HG02943 (cell line): ENCODE measurements around the gene RPS21.

Experiments used
- ATAC-seq: cut with Tn5 transposase; IDR thresholded peaks from one replicate; pipeline ENCODE4 v1.9.1; 2021; ENCODE audit warnings: mild to moderate bottlenecking, low read depth, moderate library complexity; ENCODE audit not compliant: unreplicated experiment

RPS21 gene

DNA sequence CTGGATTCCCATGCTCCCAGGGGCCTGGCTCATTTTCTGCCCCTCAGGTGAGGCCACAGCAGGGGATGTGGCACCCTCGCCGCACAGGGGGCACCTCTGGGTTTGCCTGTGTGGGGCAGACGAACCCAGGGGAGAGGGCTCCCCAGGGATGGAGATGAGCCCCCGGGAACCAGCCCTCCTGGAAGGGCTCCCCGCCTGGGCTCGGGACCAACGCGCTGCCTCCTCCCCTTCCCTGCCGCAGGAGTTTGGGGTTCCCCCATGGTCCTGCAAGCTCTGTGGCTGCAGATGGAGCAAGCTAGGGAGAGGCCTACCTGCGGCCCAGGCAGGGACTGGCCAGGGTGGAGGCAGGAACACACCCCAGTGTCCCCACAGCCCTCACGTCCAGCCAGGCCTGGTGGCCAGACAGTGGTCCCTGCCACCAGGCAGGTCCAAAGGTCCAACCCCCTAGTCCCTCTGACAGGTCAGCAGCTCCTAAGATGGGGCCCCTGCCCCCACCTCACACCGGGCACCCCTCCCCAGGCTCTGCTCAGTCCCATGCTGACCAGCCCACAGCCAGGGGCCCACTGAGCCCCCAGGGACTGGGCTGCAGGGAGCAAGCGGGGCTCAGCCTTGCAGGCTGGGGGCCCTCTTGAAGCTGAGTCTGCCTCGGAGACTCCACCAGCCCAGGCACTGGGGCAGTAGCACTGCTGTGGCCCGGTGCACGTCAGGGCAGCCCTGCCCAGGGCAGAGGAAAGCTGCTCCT lies 33.4 kb upstream of the RPS21 start:
- no peak for ATAC-seq

DNA sequence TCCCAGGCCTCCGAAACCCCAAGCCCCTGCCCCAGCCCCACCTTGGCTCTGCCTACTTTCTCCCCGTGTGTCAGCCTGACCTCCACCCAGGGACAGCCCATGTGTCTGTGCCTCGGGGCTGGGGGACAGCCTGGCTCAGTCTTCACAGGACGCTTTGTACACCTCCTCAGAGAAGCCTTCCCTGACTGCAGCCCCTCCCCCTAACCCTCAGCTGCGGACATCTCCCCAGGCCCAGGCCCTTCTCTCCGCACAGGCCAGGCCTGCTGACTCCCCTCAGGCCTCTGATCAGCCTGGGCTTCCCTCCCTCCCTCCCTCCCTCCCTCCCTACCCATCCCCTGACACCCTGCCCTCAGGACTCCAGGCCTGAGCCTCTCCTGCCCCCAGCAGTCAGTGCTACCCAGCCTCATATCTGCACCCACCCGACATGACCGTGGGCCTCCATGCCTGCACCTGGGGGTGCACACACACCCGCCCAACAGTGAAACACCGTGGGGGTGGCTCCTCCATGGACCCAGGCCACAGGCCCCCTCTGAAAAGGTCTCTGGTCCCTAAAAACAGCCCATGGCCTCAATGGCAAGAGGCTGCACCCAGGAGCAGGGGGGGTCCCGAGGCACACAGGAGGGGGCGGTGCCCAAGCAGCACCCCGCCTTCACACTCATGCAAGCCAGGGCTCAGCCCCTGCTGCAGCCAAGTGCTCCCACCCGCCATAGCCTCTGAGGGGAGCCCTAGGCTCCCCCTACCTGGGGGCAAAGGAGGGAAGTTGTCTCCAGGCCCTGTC lies 32.7 kb upstream of the RPS21 start:
- ATAC-seq, result no peak

DNA sequence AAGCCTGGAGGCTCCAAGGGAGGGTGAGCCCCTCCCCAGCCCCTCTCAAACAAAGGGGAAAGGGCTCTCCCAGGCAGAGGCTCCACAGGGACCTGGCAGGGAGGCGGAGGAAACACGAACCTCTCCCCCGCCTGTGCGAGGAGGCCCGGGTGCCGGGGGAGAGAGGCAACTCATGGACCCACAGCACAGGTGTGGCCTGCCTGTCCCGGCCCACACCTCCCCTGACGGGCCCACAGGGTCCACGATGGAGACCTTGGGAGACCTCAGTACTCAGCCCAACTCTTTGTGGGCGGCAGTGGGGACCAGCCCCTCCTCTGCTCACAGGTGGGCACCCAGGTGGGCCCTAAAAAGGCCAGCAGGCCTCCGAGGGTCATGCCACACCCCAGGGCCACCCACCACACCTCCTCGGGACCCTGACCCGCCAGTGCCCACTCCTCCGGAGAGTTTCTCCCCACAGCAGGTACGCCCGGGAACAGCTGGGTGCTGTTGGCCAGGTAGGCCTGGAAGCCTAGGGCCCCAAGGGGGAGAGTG lies 32.0 kb upstream of the RPS21 start:
- no peak for ATAC-seq

DNA sequence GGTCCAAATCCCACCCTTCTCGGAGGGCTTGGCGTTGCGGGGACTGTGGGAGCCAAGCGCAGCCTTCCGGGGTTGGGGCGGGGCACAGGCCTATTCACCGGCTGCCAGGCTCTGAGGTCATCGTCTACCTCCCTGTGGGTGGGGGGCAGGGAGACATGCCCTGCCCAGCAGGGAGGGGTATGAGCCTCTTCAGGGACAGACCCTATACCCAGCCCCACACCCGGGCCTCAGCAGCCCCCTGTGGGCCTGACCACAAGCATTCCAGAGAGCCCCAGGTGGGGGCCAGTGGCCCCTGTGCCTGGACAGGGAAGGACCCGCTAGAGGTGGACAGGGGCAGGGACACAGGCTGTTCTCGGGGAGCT lies 31.4 kb upstream of the RPS21 start:
- no peak for ATAC-seq

DNA sequence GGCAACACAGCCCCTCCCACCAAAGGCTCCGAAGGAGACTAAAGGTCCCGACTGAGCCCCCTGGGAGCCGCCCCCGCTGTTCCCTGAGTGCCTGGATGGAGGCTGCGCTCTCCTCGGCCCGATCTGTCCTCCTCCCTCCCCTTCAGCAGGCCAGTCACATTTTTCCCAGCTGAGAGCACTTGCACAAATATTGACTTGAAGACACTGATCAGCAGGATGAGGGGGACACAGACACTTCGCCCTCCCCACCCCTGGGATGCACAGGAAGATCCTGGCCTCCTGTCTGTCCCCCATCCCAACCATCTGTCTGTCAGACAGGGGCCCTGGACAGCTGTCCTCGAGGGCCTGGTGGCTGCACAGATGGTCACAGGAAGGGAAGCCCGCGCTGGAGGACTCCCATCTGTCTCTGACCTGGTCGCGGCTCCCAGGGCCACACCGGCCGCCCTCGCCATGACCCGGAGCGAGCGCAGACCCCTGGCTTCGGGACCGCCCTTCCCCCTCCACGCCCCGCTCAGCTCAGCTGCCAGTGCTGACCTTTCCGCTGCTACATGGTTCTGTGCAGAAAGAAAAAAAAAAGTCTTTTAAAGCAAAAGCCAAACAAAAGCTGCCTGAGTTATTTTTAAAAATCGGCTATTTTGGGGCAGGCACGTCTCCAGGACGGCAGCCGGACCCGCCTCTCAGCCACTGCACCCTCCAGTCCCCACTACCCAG lies 30.9 kb upstream of the RPS21 start:
- no peak for ATAC-seq

DNA sequence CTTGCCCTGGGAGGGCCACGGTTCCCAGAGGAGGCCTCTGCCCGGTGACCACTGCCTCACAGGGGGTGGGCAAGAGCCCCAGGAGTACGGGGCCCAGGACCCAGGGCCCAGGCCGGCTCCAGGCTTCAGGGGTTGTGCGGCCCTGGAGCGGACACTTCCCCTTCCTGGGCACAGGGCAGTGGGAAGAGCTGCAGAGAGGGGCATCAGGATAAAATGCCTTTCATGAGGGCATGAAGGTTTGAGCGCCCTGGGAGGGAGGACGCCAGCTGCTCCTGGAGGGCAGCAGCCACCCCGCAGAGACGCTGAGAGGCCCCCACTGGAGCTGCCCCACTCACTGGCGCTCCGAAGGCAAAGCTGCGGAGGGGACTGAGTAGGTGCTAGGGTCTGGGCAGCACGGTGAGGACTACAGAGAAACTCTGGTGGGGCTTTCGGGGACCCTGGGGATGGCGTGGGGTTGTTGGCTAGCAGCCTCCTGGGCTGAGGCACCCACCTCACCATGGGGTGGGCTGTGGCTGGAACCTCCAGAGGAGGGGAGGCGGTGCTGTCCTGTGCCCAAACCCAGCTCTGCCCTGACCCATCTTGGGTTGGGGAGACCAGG lies 30.2 kb upstream of the RPS21 start:
- ATAC-seq, result no peak

DNA sequence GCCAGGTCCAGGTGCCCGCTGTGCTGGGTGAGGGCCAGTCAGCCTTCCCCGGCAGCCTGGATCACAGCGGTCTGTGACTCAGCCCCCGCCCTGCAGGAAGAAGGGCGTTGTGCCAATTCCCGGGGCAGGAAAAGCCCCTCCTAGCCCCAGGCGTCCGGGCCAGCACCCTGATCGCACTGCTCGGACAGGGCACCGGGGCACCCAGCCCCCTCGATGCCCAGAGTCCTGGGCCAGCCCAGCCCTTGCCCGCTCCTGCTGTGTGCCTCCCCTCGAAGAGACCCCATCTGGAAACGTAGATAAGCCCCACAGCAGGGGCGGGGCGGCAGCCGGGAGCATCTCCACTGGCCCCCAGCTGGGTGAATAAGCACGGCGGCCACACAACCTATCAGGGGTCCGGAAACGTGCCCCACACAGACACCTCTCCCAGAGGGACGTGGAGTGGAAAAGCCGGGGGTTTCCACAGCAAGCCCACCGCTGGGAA lies 29.7 kb upstream of the RPS21 start:
- ATAC-seq, result no peak

DNA sequence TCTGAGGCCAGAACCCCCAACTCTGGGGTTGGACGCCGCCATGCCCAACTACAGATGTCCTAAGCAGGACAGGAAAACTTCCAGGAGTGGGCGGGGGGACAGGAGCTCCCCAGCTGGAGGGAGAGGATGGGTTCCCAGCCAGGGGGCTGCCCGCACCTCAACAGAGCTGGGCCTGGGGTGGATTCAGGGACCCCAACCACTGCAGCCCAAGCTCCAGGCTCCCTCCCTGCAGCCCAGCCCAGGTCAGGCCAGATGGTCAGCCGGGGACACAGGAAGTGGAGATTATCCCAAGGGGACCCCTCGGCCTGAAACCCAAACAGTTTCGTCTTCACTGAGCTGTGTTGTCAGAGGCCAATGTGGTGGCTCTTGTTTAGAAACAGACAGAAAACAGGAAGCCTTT lies 29.2 kb upstream of the RPS21 start:
- ATAC-seq, result no peak

DNA sequence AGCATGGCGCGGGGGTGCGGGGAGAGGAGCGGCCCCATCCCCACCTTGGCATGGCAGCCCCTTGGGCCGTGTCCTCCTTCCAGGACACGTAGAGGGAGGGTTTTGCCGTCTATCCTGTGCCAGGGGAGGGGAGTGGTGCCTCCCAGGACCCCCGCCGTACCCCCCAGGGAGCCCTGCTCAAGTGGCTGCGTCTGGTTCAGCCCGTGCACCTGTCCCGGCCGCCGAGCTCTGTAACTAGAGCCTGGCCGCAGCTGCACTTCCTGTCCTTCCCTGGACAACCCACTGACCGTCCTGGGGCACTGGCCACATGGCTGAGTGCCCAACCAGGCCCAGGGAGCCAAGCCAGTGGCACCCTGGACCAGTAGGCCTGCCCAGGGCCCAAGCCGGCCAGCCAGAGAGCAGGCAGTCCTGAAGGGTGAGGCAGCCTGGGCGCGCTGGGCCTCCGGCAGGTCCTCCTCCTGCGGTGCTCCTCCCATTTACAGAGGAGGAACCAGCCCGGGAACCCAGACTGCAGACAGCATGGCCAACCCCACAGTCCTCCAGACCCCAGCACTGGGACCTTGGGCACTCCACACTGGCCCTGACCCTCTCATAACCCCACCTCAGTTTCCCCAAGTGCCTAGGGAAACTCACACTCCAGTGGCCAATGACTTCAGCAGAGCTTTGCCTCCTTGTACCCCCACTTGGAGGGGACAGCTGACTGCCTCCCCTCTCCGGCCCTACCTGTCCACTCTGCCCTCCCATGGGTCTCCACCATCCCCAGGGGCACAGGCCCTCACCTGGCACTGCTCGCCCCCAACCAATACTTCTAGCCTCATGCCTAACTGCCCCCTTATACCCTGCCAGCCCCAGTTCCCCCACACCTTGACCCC lies 28.5 kb upstream of the RPS21 start:
- no peak for ATAC-seq

DNA sequence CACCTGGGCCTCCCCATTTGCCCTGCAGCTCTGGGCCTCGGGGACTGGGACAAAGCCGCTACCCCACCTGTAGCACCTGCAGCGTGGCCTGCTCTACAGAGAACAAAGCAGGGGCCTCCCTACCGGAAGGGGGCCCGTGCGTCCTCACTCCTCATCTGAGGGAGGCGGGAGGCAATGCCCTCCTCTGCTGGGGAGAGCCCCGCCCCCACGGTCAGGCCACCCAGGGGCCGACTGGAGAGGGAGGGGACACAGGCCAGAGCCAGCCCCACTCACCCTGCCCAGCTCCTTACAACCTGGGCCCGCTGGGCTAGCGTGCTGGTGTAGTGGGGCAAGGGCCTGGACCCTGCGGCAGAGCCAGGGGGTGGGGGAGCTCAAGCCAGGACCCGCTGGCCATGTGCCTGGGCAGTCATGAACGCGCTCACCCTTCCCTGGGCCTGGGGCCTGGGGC lies 27.8 kb upstream of the RPS21 start:
- ATAC-seq, result no peak

DNA sequence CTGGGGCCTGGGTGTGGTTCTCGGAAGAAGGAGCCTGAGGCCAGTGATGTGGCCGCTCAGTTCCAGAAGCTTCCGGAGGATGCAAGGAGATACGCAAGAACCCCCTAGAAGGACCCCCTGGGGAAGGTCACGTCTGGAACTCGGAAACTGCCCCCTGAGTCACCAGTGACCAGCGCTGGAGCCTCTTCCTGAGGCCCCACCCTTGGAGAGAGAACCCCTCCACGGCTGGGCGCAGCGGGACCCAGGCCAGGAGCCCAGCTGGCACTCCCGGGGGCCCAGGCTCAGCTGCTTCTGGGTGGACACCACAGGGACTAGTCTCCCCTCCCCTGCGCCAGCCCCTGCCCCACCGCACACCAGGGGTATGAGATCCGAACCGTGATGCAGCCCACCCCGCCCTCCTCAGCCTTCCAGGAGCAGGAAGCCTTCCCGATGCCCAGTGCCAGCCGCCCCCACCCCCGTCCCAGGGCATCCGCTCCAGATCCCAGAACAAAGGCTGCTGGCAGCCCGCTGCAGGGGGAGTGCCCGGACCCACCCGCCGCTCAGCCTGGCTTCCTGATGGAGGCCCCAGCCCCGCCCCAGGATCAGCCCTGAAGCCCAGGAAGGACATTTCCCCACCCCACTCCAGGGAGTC lies 27.3 kb upstream of the RPS21 start:
- ATAC-seq, result no peak

DNA sequence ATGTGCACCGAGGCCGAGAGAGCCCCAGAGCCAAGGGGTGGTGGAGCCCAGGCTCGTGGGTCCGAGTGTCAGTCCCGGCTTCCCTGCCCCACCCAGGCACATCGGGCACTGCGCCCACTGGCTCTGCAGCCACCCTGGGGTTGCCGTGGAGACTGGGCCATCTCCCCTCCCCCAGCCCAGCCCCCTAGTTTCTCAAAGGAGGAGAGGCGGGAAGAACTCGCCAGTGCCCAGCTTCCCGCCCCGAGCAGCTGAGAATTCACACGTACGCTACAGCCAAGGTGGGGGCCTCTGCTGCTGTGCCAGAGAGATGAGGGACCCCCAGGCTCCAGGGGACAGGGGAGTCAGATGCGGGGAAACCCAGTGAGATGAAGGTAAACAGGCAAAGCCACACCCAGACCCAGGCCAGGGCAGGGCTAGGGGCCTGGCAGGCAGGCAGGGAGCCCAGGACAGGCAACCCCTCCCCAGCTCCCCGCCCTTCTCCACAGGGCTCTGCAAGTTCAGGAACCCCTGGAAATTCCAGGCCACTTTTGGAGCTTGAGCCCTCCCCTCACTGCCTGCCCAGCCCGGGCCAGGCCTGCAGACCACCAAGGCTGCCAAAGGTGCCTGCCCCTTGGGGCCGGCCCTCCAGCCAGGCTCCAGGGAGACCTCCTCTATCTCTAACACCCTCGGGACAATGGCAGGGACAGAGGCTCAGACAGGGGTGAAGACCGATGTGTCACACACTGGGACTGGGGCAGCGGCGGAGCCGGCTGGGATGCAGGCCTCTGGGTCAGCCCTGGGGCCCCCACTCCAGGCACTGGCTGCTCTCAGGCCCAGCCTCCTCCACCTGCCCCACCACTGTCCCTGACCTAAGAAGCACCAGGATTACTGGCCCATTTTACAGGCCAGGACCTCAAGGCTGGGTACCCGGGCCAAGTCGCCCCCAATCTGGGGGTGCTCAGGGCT lies 25.8 kb upstream of the RPS21 start:
- ATAC-seq, result no peak

DNA sequence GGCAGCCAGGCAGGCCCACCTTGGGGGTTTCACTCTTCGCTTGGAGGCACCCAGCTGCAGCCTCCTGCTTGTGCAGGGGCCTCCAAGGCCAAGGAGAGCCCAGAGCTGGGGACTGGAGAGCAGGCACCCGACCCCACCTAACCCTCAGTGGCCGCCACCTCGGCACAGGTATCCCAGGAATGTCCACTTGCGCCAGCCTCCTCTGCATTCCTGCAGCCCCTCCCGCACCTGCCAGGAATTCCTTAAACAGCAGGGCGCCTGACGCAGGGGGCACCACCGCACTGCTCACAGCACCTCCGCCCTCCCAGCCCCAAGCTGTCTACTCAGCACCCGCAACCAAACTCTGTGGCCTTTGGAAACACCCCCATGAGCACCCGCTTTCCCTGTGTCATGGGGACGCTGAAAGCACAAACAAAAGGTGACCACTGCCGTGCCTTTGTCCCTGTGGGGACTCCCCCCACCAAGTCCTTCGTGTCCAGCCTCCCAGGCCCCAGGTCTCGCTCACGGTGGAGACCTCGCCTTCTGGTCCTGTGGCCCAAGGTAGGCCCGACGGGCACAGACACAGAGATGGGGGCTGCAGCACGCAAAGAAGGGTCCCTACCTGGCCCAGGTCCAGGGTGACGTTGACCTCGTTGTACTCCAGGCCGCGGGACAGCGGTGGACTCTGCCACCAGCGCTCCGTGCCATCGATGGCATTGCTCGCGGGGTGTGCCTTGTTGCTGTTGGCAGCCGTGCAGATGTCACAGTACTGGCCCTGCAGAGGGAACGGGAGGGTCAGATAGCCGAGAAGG lies 24.9 kb upstream of the RPS21 start:
- no peak for ATAC-seq

DNA sequence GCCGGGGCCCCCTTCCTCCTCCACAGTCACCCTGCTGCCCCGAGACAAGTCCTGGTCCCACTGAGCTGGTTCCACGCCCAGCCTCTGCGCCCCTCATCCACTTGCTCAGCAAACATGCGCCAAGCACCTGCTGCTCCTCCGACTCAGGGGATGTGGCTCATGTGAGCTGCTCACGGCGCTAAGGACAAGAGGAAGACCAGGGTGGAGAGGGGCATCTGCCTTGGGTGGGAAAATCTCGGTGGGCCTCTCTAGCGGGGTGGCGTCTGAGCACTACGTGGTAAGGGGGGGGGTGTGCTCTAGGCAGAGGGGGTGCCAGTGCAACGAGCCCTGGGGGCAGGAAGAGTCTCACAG lies 24.3 kb upstream of the RPS21 start:
- ATAC-seq, result no peak

DNA sequence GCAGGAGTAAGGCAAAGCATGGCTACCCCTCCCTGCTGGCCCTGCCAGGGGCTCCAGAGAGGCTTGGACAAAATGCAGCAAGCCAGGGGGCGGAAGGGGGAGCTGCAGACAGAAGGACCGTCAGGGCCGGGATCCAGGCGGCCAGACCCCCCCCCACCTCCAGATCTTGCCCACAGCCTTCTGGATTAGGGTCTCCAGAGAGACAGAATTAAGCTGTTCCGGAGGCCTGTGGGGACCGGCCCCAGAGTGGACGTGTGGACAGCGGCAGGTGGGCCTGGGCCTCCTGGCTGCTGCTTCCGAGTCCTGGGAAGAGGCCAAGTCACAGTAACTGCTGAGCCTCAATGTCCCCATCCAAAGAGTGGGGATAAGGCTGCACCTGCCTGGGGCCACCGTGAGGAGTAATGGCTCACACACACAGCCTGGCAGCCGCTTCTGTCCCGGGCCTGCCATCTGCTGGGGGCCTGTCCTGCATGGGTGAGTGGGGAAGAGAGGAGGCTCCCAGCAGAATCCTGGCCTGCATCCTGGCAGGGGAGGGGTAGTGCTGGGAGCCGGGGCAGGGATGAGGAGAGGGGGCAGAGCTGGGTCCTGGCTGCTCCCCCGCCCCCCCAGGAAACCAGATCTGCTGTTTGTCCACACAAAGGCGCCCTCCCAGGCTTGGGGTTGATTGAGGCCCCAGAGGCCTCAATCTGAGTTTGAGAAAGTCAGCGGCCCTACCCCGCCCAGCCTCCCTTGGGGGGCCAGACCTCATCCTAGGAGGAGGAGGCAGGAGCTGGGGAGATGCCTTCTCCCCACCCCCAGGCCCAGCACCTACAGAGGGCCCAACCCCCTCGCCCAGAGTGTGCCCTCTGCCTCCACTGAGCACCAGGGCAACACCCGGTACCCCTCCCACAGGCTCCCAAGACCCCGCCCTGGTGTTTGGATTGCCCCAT lies 23.6 kb upstream of the RPS21 start:
- no peak for ATAC-seq
